HG02938 (cell line): ENCODE measurements around the gene KCNG1.
"Not testable (repeated sequence)": the region's sequence is repeated elsewhere in the genome, so short reads cannot be mapped to it uniquely, and the experiment has no call there.

Source experiments
- ATAC-seq: cut with Tn5 transposase; IDR thresholded peaks from one replicate; pipeline ENCODE4 v1.9.1; 2021; ENCODE audit warnings: mild to moderate bottlenecking, moderate library complexity; ENCODE audit not compliant: unreplicated experiment

The KCNG1 gene

GRCh38 chr20:50992336-50992732, 30.6 kb downstream of the KCNG1 start:
- no peak for ATAC-seq

GRCh38 chr20:50991076-50991475, 31.8 kb downstream of the KCNG1 start:
- no peak for ATAC-seq

GRCh38 chr20:50987493-50988210, 35.3 kb downstream of the KCNG1 start:
- peak; percentile 71 for ATAC-seq

GRCh38 chr20:50983321-50983720, 39.6 kb downstream of the KCNG1 start:
- no peak for ATAC-seq

GRCh38 chr20:50982363-50982762, 40.5 kb downstream of the KCNG1 start:
- ATAC-seq, result no peak

- ATAC-seq, result no peak
Measured at GRCh38 chr20:50981714-50982048, 41.2 kb downstream of the KCNG1 start.

GRCh38 chr20:50980851-50981713, 41.8 kb downstream of the KCNG1 start:
- ATAC-seq, result no peak

- ATAC-seq, result no peak
Measured at GRCh38 chr20:50980071-50980681, 42.7 kb downstream of the KCNG1 start.

- not testable (repeated sequence) for ATAC-seq
Measured at GRCh38 chr20:50978533-50978932, 44.4 kb downstream of the KCNG1 start.

- ATAC-seq, result no peak
Measured at GRCh38 chr20:50977066-50978021, 45.6 kb downstream of the KCNG1 start.

- no peak for ATAC-seq
Measured at GRCh38 chr20:50975701-50976330, 47.1 kb downstream of the KCNG1 start.

- ATAC-seq, result no peak
Measured at GRCh38 chr20:50969912-50970311, 53.0 kb downstream of the KCNG1 start.

- no peak for ATAC-seq
Measured at GRCh38 chr20:50969435-50969834, 53.5 kb downstream of the KCNG1 start.

- no peak for ATAC-seq
Measured at GRCh38 chr20:50968289-50968688, 54.6 kb downstream of the KCNG1 start.

- ATAC-seq, result no peak
Measured at GRCh38 chr20:50967586-50967985, 55.3 kb downstream of the KCNG1 start.

- no peak for ATAC-seq
Measured at GRCh38 chr20:50959543-50960126, 63.3 kb downstream of the KCNG1 start.

GRCh38 chr20:50958615-50959542, 64.0 kb downstream of the KCNG1 start, which contains the start of gene MOCS3:
Gene MOCS3 (plus strand): TSS chr20:50958818. CDS start chr20:50958843, 25 bp downstream.
- peak; percentile 68 for ATAC-seq

GRCh38 chr20:50957798-50958614, 64.9 kb downstream of the KCNG1 start, which contains the start of gene DPM1:
Gene DPM1 (minus strand): TSS chr20:50958532. CDS start chr20:50958523, 9 bp downstream.
- peak; percentile 70 for ATAC-seq
